Kidney tubule cell (primary cell): Measurements from ENCODE around the gene P2RY13.
A peak's percentile ranks its signal among the peaks of the same experiment; 100 is the strongest.

Source experiments
- DNase-seq: peaks from one replicate; pipeline ENCODE4 v3.0.0-alpha.2; 2018; ENCODE audit warnings: low spot score

Gene P2RY13

GRCh38 chr3:151320131-151320530 is 9.2 kb downstream of the P2RY13 start:
- no peak for DNase-seq

- DNase-seq: peak; percentile 13
These were observed 9.7 kb downstream of the P2RY13 start for GRCh38 chr3:151319628-151320027.

GRCh38 chr3:151318991-151319390 is 10.4 kb downstream of the P2RY13 start:
- no peak for DNase-seq

GRCh38 chr3:151318313-151318712 is 11.0 kb downstream of the P2RY13 start:
- no peak for DNase-seq

- peak; percentile 96 for DNase-seq
These were observed 12.9 kb downstream of the P2RY13 start, which contains the start of gene GPR87 for GRCh38 chr3:151316267-151316991. Gene GPR87 (minus strand): TSS chr3:151316820. CDS start chr3:151300100, 16,720 bp downstream.

GRCh38 chr3:151315846-151316245 is 13.5 kb downstream of the P2RY13 start:
- DNase-seq: peak; percentile 11

GRCh38 chr3:151315136-151315535 is 14.2 kb downstream of the P2RY13 start:
- DNase-seq: peak; percentile 41

GRCh38 chr3:151314593-151314992 is 14.8 kb downstream of the P2RY13 start:
- no peak for DNase-seq

- DNase-seq: no peak
These were observed 15.2 kb downstream of the P2RY13 start for GRCh38 chr3:151314137-151314536.

- no peak for DNase-seq
These were observed 16.4 kb downstream of the P2RY13 start for GRCh38 chr3:151312972-151313371.

- DNase-seq: no peak
These were observed 19.8 kb downstream of the P2RY13 start for GRCh38 chr3:151309566-151309965.

GRCh38 chr3:151307583-151308488 is 21.5 kb downstream of the P2RY13 start:
- DNase-seq: peak; percentile 33

- DNase-seq: peak; percentile 62
These were observed 22.2 kb downstream of the P2RY13 start for GRCh38 chr3:151307131-151307530.

- peak; percentile 47 for DNase-seq
These were observed 23.1 kb downstream of the P2RY13 start for GRCh38 chr3:151306168-151306810.

GRCh38 chr3:151305775-151306151 is 23.6 kb downstream of the P2RY13 start:
- DNase-seq: no peak

- peak; percentile 98 for DNase-seq
These were observed 24.1 kb downstream of the P2RY13 start for GRCh38 chr3:151305060-151305774.

- no peak for DNase-seq
These were observed 25.6 kb downstream of the P2RY13 start for GRCh38 chr3:151303751-151304150.

- peak; percentile 25 for DNase-seq
These were observed 27.6 kb downstream of the P2RY13 start for GRCh38 chr3:151301787-151302186.

GRCh38 chr3:151300539-151300938 is 28.8 kb downstream of the P2RY13 start:
- DNase-seq: no peak

GRCh38 chr3:151299006-151299405 is 30.3 kb downstream of the P2RY13 start:
- DNase-seq: no peak

- no peak for DNase-seq
These were observed 31.9 kb downstream of the P2RY13 start for GRCh38 chr3:151297429-151297828.

- DNase-seq: no peak
These were observed 33.1 kb downstream of the P2RY13 start for GRCh38 chr3:151296226-151296625.
